IPS-18c (cell line): ENCODE results near the gene ANKRD18A.
"Not testable (repeated sequence)": the region's sequence is repeated elsewhere in the genome, so short reads cannot be mapped to it uniquely, and the experiment has no call there.

Experiments used
- H3K4me3 ChIP-seq: 2 replicates; pipeline ENCODE4 v1.7.0; 2013; ENCODE audit warnings: low read depth, mild to moderate bottlenecking, low read length, moderate library complexity; ENCODE audit not compliant: insufficient read depth
- H3K9me3 ChIP-seq: one replicate; pipeline ENCODE4 v1.6.1; 2013; ENCODE audit warnings: mild to moderate bottlenecking, low read length, moderate library complexity; ENCODE audit not compliant: control insufficient read depth, insufficient read depth

The ANKRD18A gene

DNA sequence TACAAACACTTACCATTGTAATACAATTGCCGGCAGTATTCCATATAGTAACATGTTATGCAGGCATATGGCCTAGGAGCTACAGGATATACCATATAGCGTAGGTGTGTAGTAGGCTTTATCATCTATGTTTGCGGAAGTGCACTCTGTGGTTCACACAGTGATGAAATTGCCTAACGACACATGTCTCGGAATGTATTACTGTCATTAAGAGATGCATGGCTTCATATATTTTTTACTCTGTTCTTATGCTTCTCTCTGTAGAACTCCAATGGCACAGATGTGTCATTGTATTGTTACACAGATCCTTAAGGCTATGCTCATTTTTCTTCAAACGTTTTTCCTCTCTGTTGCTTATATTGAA lies 19.2 kb upstream of the ANKRD18A start:
- H3K4me3 ChIP-seq, result no peak overlapping the region
- H3K9me3 ChIP-seq, result no peaks in the 10 kb centered on the region

- Histone ChIP-seq H3K9me3 (no peaks in the 10 kb centered on the region), H3K4me3 (no peak overlapping the region)
Measured at GRCh38 chr9:38638881-38639576, 18.6 kb upstream of the ANKRD18A start.

- no peaks in the 10 kb centered on the region for H3K9me3 ChIP-seq
- no peak overlapping the region for H3K4me3 ChIP-seq
Measured at GRCh38 chr9:38634315-38634714, 13.9 kb upstream of the ANKRD18A start.

- Histone ChIP-seq H3K9me3 (no peaks in the 10 kb centered on the region), H3K4me3 (no peak overlapping the region)
Measured at GRCh38 chr9:38629511-38629910, 9.1 kb upstream of the ANKRD18A start.

DNA sequence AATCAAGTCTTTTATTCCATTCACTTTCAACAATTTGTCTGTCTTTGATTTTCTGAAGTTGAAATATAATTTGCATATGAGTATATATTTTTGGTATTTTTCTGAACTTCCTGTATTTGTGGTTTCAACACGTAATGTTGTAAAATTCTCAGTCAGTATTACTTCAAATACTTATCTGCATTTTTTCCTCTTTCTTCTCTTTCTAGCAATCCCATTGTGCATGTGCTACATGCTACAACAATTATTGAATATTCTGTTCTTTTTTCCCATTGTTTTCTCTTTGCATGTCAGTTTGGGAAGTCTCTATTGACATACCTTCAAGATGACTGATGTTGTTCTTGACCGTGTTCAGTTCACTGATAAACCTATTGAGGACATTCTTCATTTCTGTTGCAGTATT lies 5.6 kb upstream of the ANKRD18A start:
- Histone ChIP-seq H3K4me3 (no peak overlapping the region), H3K9me3 (no peaks in the 10 kb centered on the region)

GRCh38 chr9:38622951-38623350 lies 2.6 kb upstream of the ANKRD18A start:
- no peak overlapping the region for H3K4me3 ChIP-seq
- no peaks in the 10 kb centered on the region for H3K9me3 ChIP-seq

GRCh38 chr9:38622288-38622674 lies 1.9 kb upstream of the ANKRD18A start:
- Histone ChIP-seq H3K9me3 (no peaks in the 10 kb centered on the region), H3K4me3 (peak overlapping the region; percentile 78)

DNA sequence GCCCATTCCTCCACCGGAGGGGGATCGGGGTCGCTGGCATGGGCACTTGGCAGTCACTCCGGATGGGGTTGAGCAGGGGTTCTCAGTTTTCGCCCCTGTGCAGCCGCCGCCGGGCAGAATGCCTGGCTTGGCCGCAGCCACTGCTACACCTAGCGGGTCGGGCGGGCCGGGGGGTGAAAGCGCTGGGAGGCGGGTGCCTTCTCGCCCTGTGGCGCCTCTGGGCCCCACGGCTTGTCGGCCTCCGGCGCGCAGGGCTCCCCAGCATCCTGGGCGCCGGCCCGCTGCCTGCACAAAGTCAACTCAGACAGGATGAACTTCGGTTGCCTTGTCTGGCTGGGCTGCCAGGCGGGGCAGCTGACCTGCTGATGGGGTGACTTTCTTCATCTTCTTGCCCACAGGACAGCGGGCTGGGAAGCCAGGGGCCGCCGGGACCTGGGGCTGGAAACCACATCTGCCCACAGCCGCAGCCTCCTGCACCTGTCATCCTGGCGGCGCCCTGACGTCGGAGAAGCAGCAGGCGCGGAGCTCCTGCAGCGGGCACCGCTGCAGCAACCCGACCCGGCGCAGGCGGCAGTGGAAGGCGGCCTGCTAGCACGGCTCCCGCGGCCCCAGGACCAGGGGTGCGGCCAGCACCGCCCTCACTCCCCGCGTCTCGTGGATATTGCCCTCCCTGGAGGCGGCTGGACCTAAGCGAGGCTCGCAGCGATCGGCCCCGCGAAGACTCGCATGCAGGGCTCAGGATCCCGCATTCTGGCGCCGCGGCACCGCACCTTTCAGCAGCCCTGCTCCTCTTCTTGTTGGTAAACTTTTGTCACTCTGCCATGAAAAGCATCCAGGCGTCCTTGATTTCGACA lies 1.3 kb upstream of the ANKRD18A start:
- Histone ChIP-seq H3K9me3 (no peaks in the 10 kb centered on the region), H3K4me3 (peak overlapping the region; percentile 78)

- Histone ChIP-seq H3K9me3 (no peaks in the 10 kb centered on the region), H3K4me3 (peak overlapping the region; percentile 78)
Measured at GRCh38 chr9:38619556-38620447, 594 bp downstream of the ANKRD18A start.

- not testable (repeated sequence) for H3K9me3 ChIP-seq, H3K4me3 ChIP-seq
Measured at GRCh38 chr9:38598029-38598745, 22.2 kb downstream of the ANKRD18A start.

GRCh38 chr9:38595117-38595516 lies 25.3 kb downstream of the ANKRD18A start:
- H3K4me3 ChIP-seq, H3K9me3 ChIP-seq: not testable (repeated sequence)

GRCh38 chr9:38591346-38592063 lies 28.9 kb downstream of the ANKRD18A start:
- H3K9me3 ChIP-seq, H3K4me3 ChIP-seq: not testable (repeated sequence)

DNA sequence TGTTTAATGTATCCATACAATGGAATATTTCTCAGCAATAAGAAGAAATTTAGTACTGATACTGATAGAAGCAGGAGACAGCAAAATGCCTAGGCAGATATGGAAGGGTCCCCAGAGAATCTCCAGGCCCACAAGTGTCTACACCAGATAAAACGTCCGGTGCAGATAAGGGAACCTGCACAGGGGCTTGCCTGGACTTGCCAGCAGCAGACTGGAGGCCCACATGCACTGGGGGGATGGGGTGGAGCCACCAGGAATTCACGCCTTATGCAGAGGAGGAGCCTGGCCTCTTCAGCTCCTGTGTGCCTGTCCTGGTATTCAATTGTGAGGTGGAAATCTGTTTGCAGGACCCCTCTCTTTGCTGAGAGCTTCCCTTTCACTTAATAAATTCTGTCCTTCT lies 36.6 kb downstream of the ANKRD18A start:
- not testable (repeated sequence) for H3K9me3 ChIP-seq, H3K4me3 ChIP-seq

DNA sequence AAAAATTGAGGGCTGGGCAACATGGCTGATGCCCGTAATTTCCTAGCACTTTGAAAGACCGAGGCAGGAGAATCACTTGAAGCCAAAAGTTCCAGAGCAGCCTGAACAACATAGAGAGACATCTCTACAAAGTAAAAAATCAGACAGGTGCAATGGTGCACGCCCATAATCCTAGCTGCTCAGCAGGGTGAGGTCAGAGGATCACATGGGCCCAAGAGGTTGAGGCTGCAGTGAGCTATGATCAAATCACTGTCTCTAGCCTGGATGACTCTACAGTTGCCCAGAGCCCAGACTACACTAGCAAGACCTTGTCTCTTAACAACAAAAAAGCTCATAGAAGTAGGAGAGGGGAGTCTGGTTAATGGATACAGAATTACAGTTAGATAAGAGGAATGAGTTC lies 40.3 kb downstream of the ANKRD18A start:
- not testable (repeated sequence) for H3K4me3 ChIP-seq, H3K9me3 ChIP-seq

DNA sequence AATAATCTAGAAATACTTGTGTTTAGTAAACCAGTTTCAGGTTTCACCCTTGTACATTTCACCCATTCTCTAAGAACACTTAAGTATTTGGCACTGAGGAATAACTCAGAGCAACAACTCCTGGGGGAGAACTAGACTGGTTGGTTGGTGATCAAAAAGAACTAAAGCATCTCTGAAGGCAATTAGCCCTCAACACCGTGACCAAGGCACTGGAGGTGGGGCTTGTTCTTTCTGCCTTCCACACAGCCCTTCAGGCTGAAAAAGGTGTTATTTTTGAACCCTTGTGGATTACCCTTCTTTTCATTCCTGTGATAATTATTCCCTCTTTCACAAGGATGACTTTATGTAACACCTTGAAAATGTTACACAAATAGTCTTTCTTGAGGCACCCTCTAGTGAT lies 44.2 kb downstream of the ANKRD18A start:
- not testable (repeated sequence) for H3K4me3 ChIP-seq, H3K9me3 ChIP-seq

DNA sequence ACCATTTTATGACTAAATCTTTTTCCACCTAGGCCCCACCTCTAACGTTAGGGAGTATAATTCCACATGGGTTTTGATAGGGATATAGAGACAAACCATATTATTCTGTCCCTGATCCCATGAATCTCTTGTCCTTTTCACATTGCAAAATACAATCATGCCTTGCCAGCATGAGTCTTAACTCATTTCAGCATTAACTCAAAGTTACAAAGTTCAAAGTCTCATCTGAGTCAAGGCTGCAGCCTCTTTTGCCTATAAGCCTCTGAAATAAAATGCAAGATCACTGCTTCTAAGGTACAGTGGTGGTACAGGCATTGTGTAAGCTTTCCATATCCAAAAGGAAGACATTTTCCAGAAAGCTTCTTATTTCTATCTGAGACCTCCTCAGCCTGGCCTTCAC lies 54.3 kb downstream of the ANKRD18A start:
- H3K4me3 ChIP-seq, H3K9me3 ChIP-seq: not testable (repeated sequence)

- H3K4me3 ChIP-seq, H3K9me3 ChIP-seq: not testable (repeated sequence)
Measured at GRCh38 chr9:38565178-38565577, 55.2 kb downstream of the ANKRD18A start.
